OCI-LY1 (cell line): ENCODE measurements around the gene GALNT2.

Experiments
- H2AFZ ChIP-seq: fragments of 200-600 bp; sonication (generic), shearing (Covaris generic); 2 replicates; pipeline ENCODE4 v1.6.0; 2014; ENCODE audit warnings: antibody characterized with exemption, mild to moderate bottlenecking, low read length
- H3F3A ChIP-seq: fragments of 200-600 bp; sonication (generic), shearing (Covaris generic); 2 replicates; pipeline ENCODE4 v1.6.0; 2014; ENCODE audit warnings: mild to moderate bottlenecking, antibody characterized with exemption, low read length, moderate library complexity; ENCODE audit not compliant: insufficient read depth
- H3K27ac ChIP-seq: fragments of 200-600 bp; sonication (generic); 2 replicates; pipeline ENCODE4 v1.5.1; 2014; ENCODE audit warnings: low read length, mixed run types, mild to moderate bottlenecking, low read depth; ENCODE audit not compliant: poor library complexity, severe bottlenecking
- H3K27me3 ChIP-seq: fragments of 200-600 bp; sonication (generic); 2 replicates; pipeline ENCODE4 v1.6.0; 2014; ENCODE audit warnings: antibody characterized with exemption, mild to moderate bottlenecking, low read length, moderate library complexity; ENCODE audit not compliant: insufficient read depth
- H3K36me3 ChIP-seq: fragments of 200-600 bp; sonication (generic); 2 replicates; pipeline ENCODE4 v1.6.1; 2014; ENCODE audit warnings: mild to moderate bottlenecking, antibody characterized with exemption, low read length, moderate library complexity, mixed read lengths; ENCODE audit not compliant: insufficient read depth
- H3K4me1 ChIP-seq: fragments of 200-600 bp; sonication (generic); 2 replicates; pipeline ENCODE4 v1.5.1; 2014; ENCODE audit warnings: mild to moderate bottlenecking, low read length, moderate library complexity; ENCODE audit not compliant: insufficient read depth, severe bottlenecking
- H3K4me2 ChIP-seq: fragments of 200-600 bp; sonication (generic), shearing (Covaris generic); 2 replicates; pipeline ENCODE4 v1.6.1; 2014; ENCODE audit warnings: low read length
- H3K4me3 ChIP-seq: fragments of 200-600 bp; sonication (generic); 2 replicates; pipeline ENCODE4 v1.5.1; 2014; ENCODE audit warnings: low read length, low read depth, mild to moderate bottlenecking, mixed read lengths; ENCODE audit not compliant: poor library complexity, severe bottlenecking
- H3K79me2 ChIP-seq: fragments of 200-600 bp; shearing (Covaris generic); 2 replicates; pipeline ENCODE4 v1.6.1; 2016; ENCODE audit warnings: mixed run types, low read length, mixed read lengths; ENCODE audit not compliant: insufficient read depth
- H3K9ac ChIP-seq: fragments of 200-600 bp; sonication (generic), shearing (Covaris generic); 2 replicates; pipeline ENCODE4 v1.6.1; 2014; ENCODE audit warnings: mild to moderate bottlenecking, low read length, mixed read lengths
- H3K9me2 ChIP-seq: fragments of 200-600 bp; sonication (generic), shearing (Covaris generic); 2 replicates; pipeline ENCODE4 v1.6.1; 2014; ENCODE audit warnings: low read depth, mild to moderate bottlenecking, low read length, mixed read lengths
- H3K9me3 ChIP-seq: fragments of 200-600 bp; shearing (Covaris generic); 2 replicates; pipeline ENCODE4 v1.6.1; 2014; ENCODE audit warnings: low read length, mixed read lengths
- H4K20me1 ChIP-seq: fragments of 200-600 bp; sonication (generic), shearing (Covaris generic); 2 replicates; pipeline ENCODE4 v1.6.0; 2016; ENCODE audit warnings: mild to moderate bottlenecking, low read length; ENCODE audit not compliant: insufficient read depth
- EZH2 ChIP-seq: fragments of 200-600 bp; sonication (generic), shearing (Covaris generic); IDR thresholded peaks from 2 replicates; pipeline ENCODE4 v1.8.0; 2017; ENCODE audit warnings: borderline replicate concordance, mixed run types, mild to moderate bottlenecking, antibody characterized with exemption, low read length, moderate library complexity, mixed read lengths
- TF ChIP-seq, protein P1 (sequence below): fragments of 200-600 bp; sonication (generic), shearing (Covaris generic); IDR thresholded peaks from 2 replicates; pipeline ENCODE4 v1.5.1; 2017; ENCODE audit warnings: mild to moderate bottlenecking, antibody characterized with exemption, low read length, moderate library complexity, mixed read lengths

GALNT2 gene

DNA sequence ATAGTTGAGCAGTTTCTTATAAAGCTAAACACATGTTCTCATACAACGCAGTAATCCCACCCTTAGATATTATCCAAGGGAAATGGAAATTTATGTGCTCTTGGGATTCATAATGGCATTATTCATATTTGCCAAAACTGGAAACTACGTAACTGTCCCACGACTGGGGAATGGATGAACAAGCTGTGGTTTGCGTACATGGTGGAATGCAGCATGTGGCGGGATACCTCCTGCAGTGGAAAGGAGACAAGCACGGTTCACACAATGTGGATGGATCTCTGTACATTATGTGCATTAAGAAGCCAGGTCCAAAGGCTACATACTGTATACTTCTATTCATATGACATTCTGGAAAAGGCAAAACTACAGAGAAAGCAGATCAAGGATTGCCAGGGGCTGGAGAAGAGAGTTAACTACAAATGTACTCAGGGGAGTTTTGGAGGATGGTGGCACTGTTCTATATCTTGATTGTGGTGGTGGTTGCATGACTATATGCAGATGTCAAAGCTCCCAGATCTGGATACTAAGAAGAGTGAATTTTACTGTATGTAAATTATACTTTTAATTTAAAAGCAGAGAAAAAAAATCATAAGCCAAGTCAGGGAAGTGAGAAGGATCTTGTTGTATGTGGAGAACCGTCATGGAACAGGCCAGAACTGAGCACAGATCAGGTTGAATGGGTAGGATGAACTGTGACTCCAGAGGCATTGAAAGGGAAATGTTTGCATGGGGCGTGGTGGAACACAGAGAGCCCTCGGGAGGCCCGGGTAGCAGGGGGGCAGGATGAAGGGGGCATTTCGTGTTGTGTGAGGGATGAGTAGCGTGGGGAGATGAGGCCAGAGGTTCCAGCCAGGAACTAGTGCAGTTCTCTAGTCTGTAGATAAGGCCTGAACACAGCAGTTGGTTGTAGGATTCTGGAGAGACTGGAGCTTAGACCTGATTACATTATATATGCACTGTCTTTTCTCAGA, 90.7 kb downstream of the GALNT2 start:
- Histone ChIP-seq H3K9me2 (no peaks in the 10 kb centered on the region), H3K36me3 (no peaks in the 10 kb centered on the region), H3K4me2 (peak overlapping the region; percentile 12; the same call in 1 of the 2 replicates), H3K9me3 (no peaks in the 10 kb centered on the region), H4K20me1 (no peaks in the 10 kb centered on the region), H3K4me3 (peak overlapping the region; percentile 16), H3K79me2 (peaks cover 32% of the 10 kb centered on the region), H3F3A (no peaks in the 10 kb centered on the region), H2AFZ (no peak overlapping the region), H3K9ac (peak overlapping the region; percentile 30; the same call in 1 of the 2 replicates), H3K27me3 (no peaks in the 10 kb centered on the region), H3K4me1 (peaks cover 85% of the 10 kb centered on the region), H3K27ac (peak overlapping the region; percentile 99)
- TF ChIP-seq, protein P1, sequence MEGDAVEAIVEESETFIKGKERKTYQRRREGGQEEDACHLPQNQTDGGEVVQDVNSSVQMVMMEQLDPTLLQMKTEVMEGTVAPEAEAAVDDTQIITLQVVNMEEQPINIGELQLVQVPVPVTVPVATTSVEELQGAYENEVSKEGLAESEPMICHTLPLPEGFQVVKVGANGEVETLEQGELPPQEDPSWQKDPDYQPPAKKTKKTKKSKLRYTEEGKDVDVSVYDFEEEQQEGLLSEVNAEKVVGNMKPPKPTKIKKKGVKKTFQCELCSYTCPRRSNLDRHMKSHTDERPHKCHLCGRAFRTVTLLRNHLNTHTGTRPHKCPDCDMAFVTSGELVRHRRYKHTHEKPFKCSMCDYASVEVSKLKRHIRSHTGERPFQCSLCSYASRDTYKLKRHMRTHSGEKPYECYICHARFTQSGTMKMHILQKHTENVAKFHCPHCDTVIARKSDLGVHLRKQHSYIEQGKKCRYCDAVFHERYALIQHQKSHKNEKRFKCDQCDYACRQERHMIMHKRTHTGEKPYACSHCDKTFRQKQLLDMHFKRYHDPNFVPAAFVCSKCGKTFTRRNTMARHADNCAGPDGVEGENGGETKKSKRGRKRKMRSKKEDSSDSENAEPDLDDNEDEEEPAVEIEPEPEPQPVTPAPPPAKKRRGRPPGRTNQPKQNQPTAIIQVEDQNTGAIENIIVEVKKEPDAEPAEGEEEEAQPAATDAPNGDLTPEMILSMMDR = no peak
- TF ChIP-seq EZH2 = no peak

DNA sequence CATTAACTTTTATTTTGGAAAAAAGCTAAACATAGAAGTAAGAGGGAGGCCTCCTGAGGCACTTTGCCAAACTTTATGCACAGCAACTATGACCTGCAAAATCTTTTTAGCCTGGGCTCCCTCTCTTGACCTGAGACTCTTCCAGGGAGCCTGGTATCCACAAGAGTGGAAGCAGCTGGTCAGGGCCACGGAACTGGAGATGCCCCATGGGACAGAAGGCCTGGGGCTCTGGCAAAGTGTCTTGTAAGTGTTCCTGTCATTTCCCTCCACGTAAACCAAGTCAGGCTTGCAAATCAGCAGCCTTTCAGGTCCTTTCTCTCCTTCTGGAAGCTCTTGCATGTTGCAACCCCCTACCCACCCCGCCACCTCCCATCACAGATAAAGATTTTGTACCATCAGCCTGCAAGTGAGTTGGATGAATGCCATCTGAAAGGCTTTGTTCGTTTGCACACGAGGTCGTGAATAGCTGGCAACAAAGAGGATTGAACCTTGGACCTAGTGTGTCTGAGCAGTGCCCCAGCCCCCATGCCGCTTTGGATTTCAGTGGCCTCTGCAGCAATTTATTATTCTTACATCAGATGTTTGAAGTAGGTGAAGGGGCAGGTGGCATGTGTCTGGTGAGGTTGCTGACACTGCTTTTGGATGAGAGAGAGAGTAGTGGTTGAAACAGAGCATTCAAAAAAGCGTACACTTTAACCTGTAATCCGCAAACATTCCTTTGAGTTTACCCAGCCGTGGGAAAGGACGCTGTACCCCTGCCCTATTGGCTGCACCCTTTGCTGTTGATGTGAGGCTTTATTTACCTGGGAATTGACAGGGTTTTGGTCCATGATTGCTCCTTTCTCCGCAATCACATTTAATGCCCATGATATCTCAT, 91.6 kb downstream of the GALNT2 start:
- TF ChIP-seq, protein P1 = no peak
- no peak for TF ChIP-seq EZH2
- H3K27ac ChIP-seq = peak overlapping the region; percentile 99
- H3K4me3 ChIP-seq = peak overlapping the region; percentile 16
- H3K27me3 ChIP-seq = no peaks in the 10 kb centered on the region
- peaks cover 29% of the 10 kb centered on the region for H3K79me2 ChIP-seq
- no peaks in the 10 kb centered on the region for H4K20me1 ChIP-seq
- H3K36me3 ChIP-seq = no peaks in the 10 kb centered on the region
- peak overlapping the region; percentile 30; the same call in 1 of the 2 replicates for H3K9ac ChIP-seq
- H2AFZ ChIP-seq = no peak overlapping the region
- no peaks in the 10 kb centered on the region for H3K9me3 ChIP-seq
- peaks cover 80% of the 10 kb centered on the region for H3K4me1 ChIP-seq
- H3F3A ChIP-seq = no peaks in the 10 kb centered on the region
- peak overlapping the region; percentile 12; the same call in 1 of the 2 replicates for H3K4me2 ChIP-seq
- H3K9me2 ChIP-seq = no peaks in the 10 kb centered on the region

DNA sequence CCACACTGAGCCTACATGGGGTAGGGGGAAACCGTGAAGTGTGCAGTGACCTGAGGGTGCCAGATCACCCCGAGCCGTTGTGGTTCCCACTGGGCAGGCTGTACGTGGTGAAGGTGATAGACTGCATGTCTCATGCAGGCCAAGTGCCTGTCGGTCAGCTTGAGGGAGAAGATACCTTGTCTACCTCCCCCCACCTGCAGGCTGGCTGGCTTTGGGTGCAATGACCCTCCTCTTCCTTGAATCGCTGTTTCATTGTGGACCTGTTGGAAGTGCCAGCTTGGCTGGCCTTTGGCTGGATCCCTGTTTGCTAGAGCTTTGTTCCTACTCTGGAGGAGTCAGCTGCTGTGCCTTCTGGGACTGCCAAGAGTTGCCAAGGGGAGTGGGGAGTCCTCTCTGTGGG, 92.5 kb downstream of the GALNT2 start:
- H3K4me3 ChIP-seq = no peak overlapping the region
- TF ChIP-seq, protein P1 = no peak
- no peak for TF ChIP-seq EZH2
- H3K4me2 ChIP-seq = no peak overlapping the region; the same call in 1 of the 2 replicates
- peaks cover 80% of the 10 kb centered on the region for H3K4me1 ChIP-seq
- H3K27ac ChIP-seq = peak overlapping the region; percentile 99
- no peaks in the 10 kb centered on the region for H3K9me3 ChIP-seq
- H3K9me2 ChIP-seq = no peaks in the 10 kb centered on the region
- H3K36me3 ChIP-seq = no peaks in the 10 kb centered on the region
- no peaks in the 10 kb centered on the region for H3K27me3 ChIP-seq
- H4K20me1 ChIP-seq = no peaks in the 10 kb centered on the region
- no peaks in the 10 kb centered on the region for H3F3A ChIP-seq
- H3K9ac ChIP-seq = peak overlapping the region; percentile 30; the same call in 1 of the 2 replicates
- H2AFZ ChIP-seq = no peak overlapping the region
- H3K79me2 ChIP-seq = peaks cover 27% of the 10 kb centered on the region
